IPS-18a (cell line): ENCODE data around the gene B4GALNT4.
"Not testable (repeated sequence)": the region's sequence is repeated elsewhere in the genome, so short reads cannot be mapped to it uniquely, and the experiment has no call there.

Experiments used
- H3K27ac ChIP-seq: one replicate; pipeline ENCODE4 v1.5.1; 2013; ENCODE audit warnings: low read length
- H3K27me3 ChIP-seq: one replicate; pipeline ENCODE4 v1.6.1; 2013; ENCODE audit warnings: mild to moderate bottlenecking, low read length; ENCODE audit not compliant: control insufficient read depth, insufficient read depth
- H3K36me3 ChIP-seq: one replicate; pipeline ENCODE4 v1.6.1; 2013; ENCODE audit warnings: low read depth, low read length; ENCODE audit not compliant: control insufficient read depth
- H3K4me1 ChIP-seq: one replicate; pipeline ENCODE4 v1.6.1; 2013; ENCODE audit warnings: low read depth, low read length; ENCODE audit not compliant: control insufficient read depth
- H3K4me3 ChIP-seq: one replicate; pipeline ENCODE4 v1.5.1; 2013; ENCODE audit warnings: low read length
- H3K9ac ChIP-seq: one replicate; pipeline ENCODE4 v1.6.1; 2013; ENCODE audit warnings: mild to moderate bottlenecking, low read length, moderate library complexity
- H3K9me3 ChIP-seq: one replicate; pipeline ENCODE4 v1.6.1; 2013; ENCODE audit warnings: low read depth, low read length; ENCODE audit not compliant: control insufficient read depth

The B4GALNT4 gene

DNA sequence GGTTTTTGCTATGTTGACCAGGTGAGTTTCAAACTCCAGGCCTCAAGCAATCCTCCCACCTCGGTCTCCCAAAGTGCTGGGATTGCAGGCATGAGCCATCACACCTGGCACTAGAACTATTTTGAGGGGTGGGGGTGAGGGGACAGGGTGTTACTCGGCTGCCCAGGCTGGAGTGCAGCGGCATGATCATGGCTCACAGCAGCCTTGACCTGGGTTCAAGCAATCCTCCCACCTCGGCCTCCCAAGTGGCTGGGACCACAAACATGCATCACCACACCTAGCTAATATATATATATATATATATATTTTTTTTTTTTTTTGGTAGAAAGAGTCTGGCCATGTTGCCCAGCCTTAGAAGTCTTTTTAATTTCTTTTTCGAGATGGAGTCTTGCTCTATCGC, 31.6 kb upstream of the B4GALNT4 start:
- Histone ChIP-seq H3K27ac (no peak overlapping the region), H3K27me3 (no peaks in the 10 kb centered on the region), H3K4me1 (peaks cover 60% of the 10 kb centered on the region), H3K9ac (no peak overlapping the region), H3K9me3 (peaks cover 3% of the 10 kb centered on the region), H3K4me3 (no peak overlapping the region), H3K36me3 (no peaks in the 10 kb centered on the region)

DNA sequence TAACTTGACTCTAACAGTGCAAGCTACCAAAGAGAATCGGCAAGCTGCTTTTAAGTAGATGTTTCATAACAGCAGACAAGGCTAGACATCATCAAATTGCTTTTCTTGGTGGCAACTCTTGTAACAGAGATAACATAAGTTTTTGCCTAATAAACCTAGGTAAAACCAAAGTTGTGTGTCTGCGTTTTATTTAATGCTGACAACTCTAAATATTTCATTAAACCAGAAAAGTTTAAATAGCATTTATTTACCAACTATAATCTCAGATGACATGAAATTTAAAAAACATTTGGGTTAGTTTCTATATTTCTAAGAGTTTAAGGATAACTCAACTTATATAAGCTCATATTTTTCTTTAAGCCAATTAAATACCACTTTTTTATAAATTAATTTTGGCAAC, 29.3 kb upstream of the B4GALNT4 start:
- H3K4me1 ChIP-seq = peaks cover 45% of the 10 kb centered on the region
- H3K27me3 ChIP-seq = no peaks in the 10 kb centered on the region
- H3K36me3 ChIP-seq = no peaks in the 10 kb centered on the region
- peak overlapping the region; percentile 16 for H3K9ac ChIP-seq
- H3K4me3 ChIP-seq = peak overlapping the region; percentile 30
- peak overlapping the region; percentile 81 for H3K27ac ChIP-seq
- no peaks in the 10 kb centered on the region for H3K9me3 ChIP-seq

DNA sequence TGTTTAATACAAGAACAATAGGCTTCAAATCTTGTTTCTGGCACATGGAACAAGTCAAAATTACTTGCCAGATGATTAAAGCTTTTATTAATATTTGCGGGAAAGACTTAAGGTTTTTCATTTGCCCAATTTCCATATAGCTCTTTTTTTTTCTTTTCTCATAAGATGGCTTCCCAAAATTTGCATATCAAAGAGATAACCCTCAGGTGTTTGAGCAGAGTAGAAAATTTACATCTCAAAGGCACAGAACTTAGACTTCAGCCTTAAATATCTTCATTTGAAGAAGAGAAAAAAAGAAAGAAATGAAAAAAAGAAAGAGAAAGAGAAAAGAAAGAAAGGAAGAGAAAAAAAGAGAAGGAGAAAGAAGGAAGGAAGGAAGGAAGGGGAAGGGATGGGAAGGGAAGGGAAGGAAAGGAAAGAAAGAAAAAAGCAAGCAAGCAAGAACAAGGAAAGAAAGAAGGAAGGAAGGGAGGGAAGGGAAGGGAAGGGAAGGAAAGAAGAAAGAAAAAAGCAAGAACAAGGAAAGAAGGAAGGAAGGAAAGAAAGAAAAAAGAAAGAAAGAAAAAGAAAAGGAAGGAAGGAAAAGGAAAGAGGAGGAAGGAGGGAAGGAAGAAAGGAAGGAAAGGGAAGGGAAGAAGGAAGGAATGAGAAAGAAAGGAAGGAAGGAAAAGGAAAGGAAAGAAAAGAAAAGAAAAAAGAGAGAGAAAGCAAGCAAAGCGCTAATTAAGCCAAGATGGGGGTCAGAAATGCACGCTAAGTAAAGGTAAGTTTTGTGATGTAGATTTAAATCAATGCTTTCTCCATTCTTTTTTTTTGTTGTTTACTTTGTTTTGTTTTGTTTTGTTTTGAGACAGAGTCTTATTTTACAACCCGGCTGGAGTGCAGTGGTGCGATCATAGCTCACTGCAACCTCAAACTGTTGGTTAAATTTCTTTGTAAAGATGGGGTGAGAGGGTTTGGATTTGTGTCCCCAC, 28.5 kb upstream of the B4GALNT4 start:
- Histone ChIP-seq H3K36me3 (no peaks in the 10 kb centered on the region), H3K4me3 (peak overlapping the region; percentile 30), H3K9me3 (no peaks in the 10 kb centered on the region), H3K27ac (peak overlapping the region; percentile 81), H3K4me1 (peaks cover 39% of the 10 kb centered on the region), H3K9ac (peak overlapping the region; percentile 33), H3K27me3 (no peaks in the 10 kb centered on the region)

GRCh38 chr11:342328-342727, 27.0 kb upstream of the B4GALNT4 start:
- no peaks in the 10 kb centered on the region for H3K27me3 ChIP-seq
- H3K27ac ChIP-seq = no peak overlapping the region

DNA sequence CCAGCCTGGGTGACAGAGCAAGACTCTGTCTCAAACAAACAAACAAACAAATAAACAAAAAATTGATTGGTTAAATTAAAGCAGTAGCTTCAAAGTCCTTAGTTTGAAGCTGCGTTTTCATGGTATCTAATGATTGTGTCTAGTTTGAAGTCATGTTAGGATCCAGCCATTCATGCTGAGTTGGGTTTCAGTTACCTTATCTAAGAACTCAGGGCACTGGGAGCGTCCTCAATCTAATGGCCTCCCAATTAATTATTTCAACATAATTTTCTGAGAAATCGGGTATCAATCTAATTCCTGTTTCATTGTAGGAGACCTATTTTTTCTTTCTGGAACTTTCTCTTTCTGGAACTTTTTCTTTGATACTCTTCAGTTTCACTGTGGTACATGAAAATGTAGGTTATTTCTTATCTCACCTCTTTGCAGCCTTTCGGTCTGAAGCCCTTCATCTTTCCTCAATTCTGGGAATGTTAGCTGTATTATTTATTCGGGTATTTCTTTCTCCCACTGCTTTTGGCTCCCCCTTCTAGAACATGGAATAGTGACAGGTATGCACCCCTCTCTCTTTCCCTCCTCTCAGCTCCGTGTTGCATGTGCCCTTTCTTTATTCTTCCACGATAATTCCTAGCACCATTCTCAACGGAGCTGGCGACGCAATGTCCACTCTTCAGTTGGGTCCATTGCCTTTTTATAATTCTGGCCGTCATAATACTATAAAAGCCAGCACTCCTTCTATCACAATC, 24.3 kb upstream of the B4GALNT4 start:
- Histone ChIP-seq H3K36me3 (no peaks in the 10 kb centered on the region), H3K4me1 (peaks cover 25% of the 10 kb centered on the region), H3K9ac (no peak overlapping the region), H3K4me3 (no peak overlapping the region), H3K9me3 (no peaks in the 10 kb centered on the region), H3K27ac (no peak overlapping the region), H3K27me3 (no peaks in the 10 kb centered on the region)

More at GRCh38 chr11:342328-342727, 27.0 kb upstream of the B4GALNT4 start:
- no peak overlapping the region for H3K4me3 ChIP-seq
- H3K9me3 ChIP-seq = no peaks in the 10 kb centered on the region
- H3K9ac ChIP-seq = no peak overlapping the region
- no peaks in the 10 kb centered on the region for H3K36me3 ChIP-seq
- H3K4me1 ChIP-seq = peaks cover 27% of the 10 kb centered on the region

DNA sequence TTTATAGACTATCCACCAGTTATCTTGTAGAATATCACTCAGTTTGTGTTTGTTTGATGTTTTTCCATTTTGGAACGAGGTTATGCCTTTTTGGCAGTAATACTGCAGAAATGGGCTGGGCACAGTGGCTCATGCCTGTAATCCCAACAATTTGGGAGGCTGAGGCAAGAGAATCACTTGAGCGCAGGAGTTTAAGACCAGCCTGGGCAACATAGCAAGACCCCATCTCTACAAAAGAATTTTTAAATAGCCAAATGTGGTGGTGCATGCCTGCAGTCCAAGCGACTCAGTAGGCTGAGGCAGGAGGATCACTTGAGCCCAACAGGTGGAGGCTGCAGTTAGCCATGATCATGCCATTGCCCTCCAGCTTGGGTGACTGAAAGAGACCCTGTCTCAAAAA, 22.8 kb upstream of the B4GALNT4 start:
- no peaks in the 10 kb centered on the region for H3K36me3 ChIP-seq
- no peaks in the 10 kb centered on the region for H3K9me3 ChIP-seq
- H3K27me3 ChIP-seq = no peaks in the 10 kb centered on the region
- H3K4me3 ChIP-seq = no peak overlapping the region
- no peak overlapping the region for H3K9ac ChIP-seq
- H3K4me1 ChIP-seq = peaks cover 10% of the 10 kb centered on the region
- no peak overlapping the region for H3K27ac ChIP-seq

DNA sequence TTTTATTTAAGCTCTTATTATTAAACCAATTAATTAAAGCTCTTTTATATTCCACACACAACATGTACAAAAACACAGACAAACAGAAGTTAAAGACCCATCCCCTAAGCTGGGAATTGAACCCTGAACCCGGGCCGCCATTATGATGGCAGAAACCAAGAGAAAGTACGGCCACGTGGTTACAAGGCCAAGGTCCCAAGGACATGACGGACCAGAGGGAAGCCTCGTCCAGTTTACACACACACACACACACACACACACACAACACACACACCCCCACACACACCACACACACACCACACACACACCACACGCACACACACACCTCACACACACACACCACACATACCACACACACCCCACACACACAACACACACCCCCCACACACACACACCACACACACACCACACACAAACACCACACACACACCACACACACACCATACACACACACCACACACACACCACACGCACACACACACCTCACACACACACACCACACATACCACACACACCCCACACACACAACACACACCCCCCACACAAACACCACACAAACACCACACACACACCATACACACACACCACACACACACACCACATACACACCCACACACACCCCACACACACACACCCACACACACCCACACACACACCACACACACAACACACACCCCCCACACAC, 19.9 kb upstream of the B4GALNT4 start:
- H3K9me3 ChIP-seq, H3K4me1 ChIP-seq, H3K4me3 ChIP-seq, H3K9ac ChIP-seq, H3K27me3 ChIP-seq, H3K36me3 ChIP-seq, H3K27ac ChIP-seq: not testable (repeated sequence)

DNA sequence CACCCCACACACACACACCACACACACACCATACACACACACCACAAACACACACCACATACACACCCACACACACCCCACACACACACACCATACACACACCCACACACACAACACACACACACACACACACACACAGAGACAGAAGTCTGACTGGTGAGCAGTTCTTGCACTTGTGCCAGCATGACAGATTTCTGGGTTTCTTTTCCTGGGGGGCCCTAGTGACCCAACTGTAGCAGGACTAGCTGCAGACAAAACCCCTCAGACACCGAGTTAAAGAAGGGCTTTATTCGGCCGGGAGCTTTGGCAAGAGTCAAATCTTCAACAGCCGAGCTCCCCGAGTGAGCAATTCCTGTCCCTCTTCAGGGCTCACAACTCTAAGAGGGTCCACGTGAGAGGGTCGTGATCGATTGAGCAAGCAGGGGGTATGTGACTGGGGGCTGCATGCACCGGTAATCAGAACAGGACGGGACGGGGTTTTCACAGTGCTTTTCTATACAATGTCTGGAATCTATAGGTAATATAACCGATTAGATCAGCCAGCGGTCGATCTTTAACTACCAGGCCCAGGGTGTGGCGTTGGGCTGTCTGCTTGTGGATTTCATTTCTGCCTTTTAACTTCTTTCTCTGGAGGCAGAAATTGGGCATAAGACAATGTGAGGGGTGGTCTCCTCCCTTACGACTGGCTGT, 19.1 kb upstream of the B4GALNT4 start:
- H3K27me3 ChIP-seq, H3K36me3 ChIP-seq, H3K27ac ChIP-seq, H3K9me3 ChIP-seq, H3K4me3 ChIP-seq, H3K9ac ChIP-seq, H3K4me1 ChIP-seq: not testable (repeated sequence)

GRCh38 chr11:350723-351255, 18.5 kb upstream of the B4GALNT4 start:
- no peaks in the 10 kb centered on the region for H3K9me3 ChIP-seq
- H3K36me3 ChIP-seq = no peaks in the 10 kb centered on the region
- H3K4me3 ChIP-seq = no peak overlapping the region
- H3K9ac ChIP-seq = no peak overlapping the region
- H3K27me3 ChIP-seq = no peaks in the 10 kb centered on the region
- H3K4me1 ChIP-seq = peaks cover 11% of the 10 kb centered on the region
- H3K27ac ChIP-seq = no peak overlapping the region

DNA sequence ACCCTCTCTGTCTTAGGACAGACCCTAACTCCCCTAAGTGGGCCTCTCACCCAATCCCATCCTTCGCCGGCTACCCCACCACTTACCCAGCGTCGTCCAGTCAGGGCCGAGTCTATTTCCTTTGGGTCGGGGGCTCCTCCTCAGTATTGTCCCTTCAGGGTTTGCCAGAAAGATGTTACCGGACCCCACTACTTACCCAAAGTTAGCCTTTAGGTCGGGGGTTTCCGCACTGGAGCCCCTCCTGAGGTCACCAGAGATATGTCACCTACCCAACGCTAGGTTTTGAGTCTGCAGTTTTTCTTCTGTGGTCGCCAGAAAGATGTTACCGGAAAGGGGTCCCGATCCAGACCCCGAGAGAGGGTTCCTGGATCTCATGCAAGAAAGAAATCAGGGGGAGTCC, 17.9 kb upstream of the B4GALNT4 start:
- Histone ChIP-seq H3K27me3 (no peaks in the 10 kb centered on the region), H3K36me3 (no peaks in the 10 kb centered on the region), H3K9me3 (no peaks in the 10 kb centered on the region), H3K27ac (no peak overlapping the region), H3K4me3 (no peak overlapping the region), H3K4me1 (peaks cover 11% of the 10 kb centered on the region), H3K9ac (no peak overlapping the region)
